Measurements from ENCODE around the gene GJA10. TPM values are rescaled to one million over a fixed set of nuclear protein-coding genes. Genes with fewer than 3 reads are reported as not detected.
"Not testable (repeated sequence)": the region's sequence is repeated elsewhere in the genome, so short reads cannot be mapped to it uniquely, and the experiment has no call there.

The GJA10 gene
- not detected for total RNA-seq
- not detected for polyA plus RNA-seq

- H3K4me3 Mint-ChIP-seq = no peak within 1 kb of the TSS
- peaks cover 0 to 5% (median 0%) of the 10 kb centered on the region in 4 donors for H3K4me1 Mint-ChIP-seq
- H3K4me3 ChIP-seq (ENCODE audit: low read depth, low read length) = no peak within 1 kb of the TSS
- H3K36me3 Mint-ChIP-seq = no peaks in the 10 kb centered on the region
- no peaks in the 10 kb centered on the region for H3K36me3 ChIP-seq (ENCODE audit: control insufficient read depth, insufficient read depth, low read length)
- ATAC-seq (ENCODE audit: low read depth in 2 of 2) (no peak), DNase-seq (no peak)
- H3K27me3 Mint-ChIP-seq = peaks cover 32% of the 10 kb centered on the region
- peaks cover 11% of the 10 kb centered on the region for H3K27me3 ChIP-seq (ENCODE audit: control insufficient read depth, insufficient read depth, low read length)
- no peak within 1 kb of the TSS for H3K27ac ChIP-seq (ENCODE audit: insufficient read depth, low read length, poor library complexity, severe bottlenecking)
- no peaks in the 10 kb centered on the region for H3K4me1 ChIP-seq (ENCODE audit: control insufficient read depth, insufficient read depth, low read length, poor library complexity, severe bottlenecking)
- peaks cover 0 to 4% (median 0%) of the 10 kb centered on the region in 7 donors for H3K9me3 Mint-ChIP-seq
- H3K9me3 ChIP-seq (ENCODE audit: control insufficient read depth in 2 of 2, low read length in 2 of 2) = no peaks in the 10 kb centered on the region
- H3K27ac Mint-ChIP-seq = no peak within 1 kb of the TSS
Measured at GRCh38 chr6:89894169-89894568, at the start of gene GJA10. Gene GJA10 (plus strand): TSS chr6:89894469. CDS start chr6:89894469, 0 bp downstream.

GRCh38 chr6:89847513-89847912 lies 46.8 kb upstream of the GJA10 start:
- not testable (repeated sequence) for H3K27ac ChIP-seq (ENCODE audit: insufficient read depth, low read length, poor library complexity, severe bottlenecking); H3K4me3 Mint-ChIP-seq; H3K9me3 ChIP-seq (ENCODE audit: control insufficient read depth in 2 of 2, low read length in 2 of 2); ATAC-seq (ENCODE audit: low read depth in 2 of 2); H3K27ac Mint-ChIP-seq; H3K9me3 Mint-ChIP-seq; H3K4me3 ChIP-seq (ENCODE audit: low read depth, low read length); H3K4me1 ChIP-seq (ENCODE audit: control insufficient read depth, insufficient read depth, low read length, poor library complexity, severe bottlenecking); DNase-seq; H3K27me3 ChIP-seq (ENCODE audit: control insufficient read depth, insufficient read depth, low read length); H3K27me3 Mint-ChIP-seq
- Mint-ChIP-seq H3K36me3 (peaks cover 31% of the 10 kb centered on the region), H3K4me1 (peaks cover 14 to 50% (median 32%) of the 10 kb centered on the region in 4 donors)
- peaks cover 38% of the 10 kb centered on the region for H3K36me3 ChIP-seq (ENCODE audit: control insufficient read depth, insufficient read depth, low read length)

- Histone ChIP-seq H3K27ac (ENCODE audit: insufficient read depth, low read length, poor library complexity, severe bottlenecking) (no peak overlapping the region), H3K4me1 (ENCODE audit: control insufficient read depth, insufficient read depth, low read length, poor library complexity, severe bottlenecking) (no peaks in the 10 kb centered on the region), H3K27me3 (ENCODE audit: control insufficient read depth, insufficient read depth, low read length) (no peaks in the 10 kb centered on the region), H3K4me3 (ENCODE audit: low read depth, low read length) (no peak overlapping the region), H3K9me3 (ENCODE audit: control insufficient read depth in 2 of 2, low read length in 2 of 2) (no peaks in the 10 kb centered on the region), H3K36me3 (ENCODE audit: control insufficient read depth, insufficient read depth, low read length) (peaks cover 70% of the 10 kb centered on the region)
- Mint-ChIP-seq H3K4me3 (no peak overlapping the region), H3K27me3 (no peaks in the 10 kb centered on the region), H3K9me3 (no peaks in the 10 kb centered on the region), H3K27ac (peak overlapping the region in 1 of 3 donors; percentile 47), H3K36me3 (peaks cover 39% of the 10 kb centered on the region), H3K4me1 (peaks cover 9 to 27% (median 14%) of the 10 kb centered on the region in 4 donors)
- no peak for ATAC-seq (ENCODE audit: low read depth in 2 of 2)
- DNase-seq = no peak
Measured at GRCh38 chr6:89853068-89853467, 41.2 kb upstream of the GJA10 start.

- Mint-ChIP-seq H3K4me1 (peaks cover 10 to 20% (median 13%) of the 10 kb centered on the region in 4 donors), H3K9me3 (peaks cover 0 to 2% (median 0%) of the 10 kb centered on the region in 7 donors), H3K27ac (no peak overlapping the region), H3K4me3 (no peak overlapping the region), H3K27me3 (no peaks in the 10 kb centered on the region), H3K36me3 (peaks cover 47% of the 10 kb centered on the region)
- Histone ChIP-seq H3K4me1 (ENCODE audit: control insufficient read depth, insufficient read depth, low read length, poor library complexity, severe bottlenecking) (peaks cover 4% of the 10 kb centered on the region), H3K9me3 (ENCODE audit: control insufficient read depth in 2 of 2, low read length in 2 of 2) (no peaks in the 10 kb centered on the region), H3K4me3 (ENCODE audit: low read depth, low read length) (no peak overlapping the region), H3K27me3 (ENCODE audit: control insufficient read depth, insufficient read depth, low read length) (no peaks in the 10 kb centered on the region), H3K36me3 (ENCODE audit: control insufficient read depth, insufficient read depth, low read length) (peaks cover 83% of the 10 kb centered on the region), H3K27ac (ENCODE audit: insufficient read depth, low read length, poor library complexity, severe bottlenecking) (no peak overlapping the region)
- no peak for DNase-seq
- ATAC-seq (ENCODE audit: low read depth in 2 of 2) = no peak
Measured at GRCh38 chr6:89858041-89858440, 36.2 kb upstream of the GJA10 start.

GRCh38 chr6:89859744-89860143 lies 34.5 kb upstream of the GJA10 start:
- peak in 1 of 3 donors; percentile 54 for DNase-seq
- peaks cover 0 to 2% (median 0%) of the 10 kb centered on the region in 7 donors for H3K9me3 Mint-ChIP-seq
- peaks cover 4% of the 10 kb centered on the region for H3K4me1 ChIP-seq (ENCODE audit: control insufficient read depth, insufficient read depth, low read length, poor library complexity, severe bottlenecking)
- H3K27ac ChIP-seq (ENCODE audit: insufficient read depth, low read length, poor library complexity, severe bottlenecking) = no peak overlapping the region
- H3K4me1 Mint-ChIP-seq = peaks cover 10 to 20% (median 13%) of the 10 kb centered on the region in 4 donors
- no peaks in the 10 kb centered on the region for H3K27me3 Mint-ChIP-seq
- H3K9me3 ChIP-seq (ENCODE audit: control insufficient read depth in 2 of 2, low read length in 2 of 2) = no peaks in the 10 kb centered on the region
- peak overlapping the region in 2 of 3 donors; percentile 81 to 85 for H3K27ac Mint-ChIP-seq
- no peak overlapping the region for H3K4me3 Mint-ChIP-seq
- peaks cover 45% of the 10 kb centered on the region for H3K36me3 Mint-ChIP-seq
- no peak overlapping the region for H3K4me3 ChIP-seq (ENCODE audit: low read depth, low read length)
- peaks cover 79% of the 10 kb centered on the region for H3K36me3 ChIP-seq (ENCODE audit: control insufficient read depth, insufficient read depth, low read length)
- no peak for ATAC-seq (ENCODE audit: low read depth in 2 of 2)
- H3K27me3 ChIP-seq (ENCODE audit: control insufficient read depth, insufficient read depth, low read length) = no peaks in the 10 kb centered on the region

GRCh38 chr6:89862273-89862672 lies 32.0 kb upstream of the GJA10 start:
- H3K9me3 Mint-ChIP-seq = peaks cover 0 to 2% (median 0%) of the 10 kb centered on the region in 7 donors
- peak in 1 of 3 donors; percentile 18 for DNase-seq
- peak overlapping the region in 1 of 3 donors; percentile 82 for H3K27ac Mint-ChIP-seq
- H3K27ac ChIP-seq (ENCODE audit: insufficient read depth, low read length, poor library complexity, severe bottlenecking) = no peak overlapping the region
- H3K4me3 ChIP-seq (ENCODE audit: low read depth, low read length) = no peak overlapping the region
- peaks cover 76% of the 10 kb centered on the region for H3K36me3 ChIP-seq (ENCODE audit: control insufficient read depth, insufficient read depth, low read length)
- peaks cover 4% of the 10 kb centered on the region for H3K4me1 ChIP-seq (ENCODE audit: control insufficient read depth, insufficient read depth, low read length, poor library complexity, severe bottlenecking)
- H3K4me3 Mint-ChIP-seq = no peak overlapping the region
- no peaks in the 10 kb centered on the region for H3K9me3 ChIP-seq (ENCODE audit: control insufficient read depth in 2 of 2, low read length in 2 of 2)
- H3K27me3 Mint-ChIP-seq = no peaks in the 10 kb centered on the region
- H3K36me3 Mint-ChIP-seq = peaks cover 40% of the 10 kb centered on the region
- peaks cover 10 to 15% (median 12%) of the 10 kb centered on the region in 4 donors for H3K4me1 Mint-ChIP-seq
- no peaks in the 10 kb centered on the region for H3K27me3 ChIP-seq (ENCODE audit: control insufficient read depth, insufficient read depth, low read length)
- no peak for ATAC-seq (ENCODE audit: low read depth in 2 of 2)

GRCh38 chr6:89862698-89863097 lies 31.6 kb upstream of the GJA10 start:
- Mint-ChIP-seq H3K36me3 (peaks cover 41% of the 10 kb centered on the region), H3K27me3 (no peaks in the 10 kb centered on the region), H3K9me3 (peaks cover 0 to 2% (median 0%) of the 10 kb centered on the region in 7 donors), H3K27ac (peak overlapping the region in 2 of 3 donors; percentile 2 to 46), H3K4me3 (no peak overlapping the region), H3K4me1 (peaks cover 10 to 15% (median 12%) of the 10 kb centered on the region in 4 donors)
- H3K4me1 ChIP-seq (ENCODE audit: control insufficient read depth, insufficient read depth, low read length, poor library complexity, severe bottlenecking) = peaks cover 4% of the 10 kb centered on the region
- H3K36me3 ChIP-seq (ENCODE audit: control insufficient read depth, insufficient read depth, low read length) = peaks cover 76% of the 10 kb centered on the region
- H3K9me3 ChIP-seq (ENCODE audit: control insufficient read depth in 2 of 2, low read length in 2 of 2) = no peaks in the 10 kb centered on the region
- no peaks in the 10 kb centered on the region for H3K27me3 ChIP-seq (ENCODE audit: control insufficient read depth, insufficient read depth, low read length)
- no peak overlapping the region for H3K27ac ChIP-seq (ENCODE audit: insufficient read depth, low read length, poor library complexity, severe bottlenecking)
- ATAC-seq (ENCODE audit: low read depth in 2 of 2) (no peak), DNase-seq (peak in 1 of 3 donors; percentile 26)
- H3K4me3 ChIP-seq (ENCODE audit: low read depth, low read length) = no peak overlapping the region

- Mint-ChIP-seq H3K4me3 (no peak overlapping the region), H3K27ac (no peak overlapping the region), H3K4me1 (peaks cover 3 to 16% (median 7%) of the 10 kb centered on the region in 4 donors), H3K9me3 (peaks cover 0 to 2% (median 0%) of the 10 kb centered on the region in 7 donors), H3K36me3 (peaks cover 42% of the 10 kb centered on the region), H3K27me3 (no peaks in the 10 kb centered on the region)
- DNase-seq = no peak
- H3K4me3 ChIP-seq (ENCODE audit: low read depth, low read length) = no peak overlapping the region
- ATAC-seq (ENCODE audit: low read depth in 2 of 2) = no peak
- H3K27me3 ChIP-seq (ENCODE audit: control insufficient read depth, insufficient read depth, low read length) = no peaks in the 10 kb centered on the region
- H3K4me1 ChIP-seq (ENCODE audit: control insufficient read depth, insufficient read depth, low read length, poor library complexity, severe bottlenecking) = no peaks in the 10 kb centered on the region
- H3K9me3 ChIP-seq (ENCODE audit: control insufficient read depth in 2 of 2, low read length in 2 of 2) = no peaks in the 10 kb centered on the region
- H3K36me3 ChIP-seq (ENCODE audit: control insufficient read depth, insufficient read depth, low read length) = peaks cover 66% of the 10 kb centered on the region
- H3K27ac ChIP-seq (ENCODE audit: insufficient read depth, low read length, poor library complexity, severe bottlenecking) = no peak overlapping the region
Measured at GRCh38 chr6:89866024-89866678, 28.1 kb upstream of the GJA10 start.
